ENCODE data around the gene PPARD.

DNA sequence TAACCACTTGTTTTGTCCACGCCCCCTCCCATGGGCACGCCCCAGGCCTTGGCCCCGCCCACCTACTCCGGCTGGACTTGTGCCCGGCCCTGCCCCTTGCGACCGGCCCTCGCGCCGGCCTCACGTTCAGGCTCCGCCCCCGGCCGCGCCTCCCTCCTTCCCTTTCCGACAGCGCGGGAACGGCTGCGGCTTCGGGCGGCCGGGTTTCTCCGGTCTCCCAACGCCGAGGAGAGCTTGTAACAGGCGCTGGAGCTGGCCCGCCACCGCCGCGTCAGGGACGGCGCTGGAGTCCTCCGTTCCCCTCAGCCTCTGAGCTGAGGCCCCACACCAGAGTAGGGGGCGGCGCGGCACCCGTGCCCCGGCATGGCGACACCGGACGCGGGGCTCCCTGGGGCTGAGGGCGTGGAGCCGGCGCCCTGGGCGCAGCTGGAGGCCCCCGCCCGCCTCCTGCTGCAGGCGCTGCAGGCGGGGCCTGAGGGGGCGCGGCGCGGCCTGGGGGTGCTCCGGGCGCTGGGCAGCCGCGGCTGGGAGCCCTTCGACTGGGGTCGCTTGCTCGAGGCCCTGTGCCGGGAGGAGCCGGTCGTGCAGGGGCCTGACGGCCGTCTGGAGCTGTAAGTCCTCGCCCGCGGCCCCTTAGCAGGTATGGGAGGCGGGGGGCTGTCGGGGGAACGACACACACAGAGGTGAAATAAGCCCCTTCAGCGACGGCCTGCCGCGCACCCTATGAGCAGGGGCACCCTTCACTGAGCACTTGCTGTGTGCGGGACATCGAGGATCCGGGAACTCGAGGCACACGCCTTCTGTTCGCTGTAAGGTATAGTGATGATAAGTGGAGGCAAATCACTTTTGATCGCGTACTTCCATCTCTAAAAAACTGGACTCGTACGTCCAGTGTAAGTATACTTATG is 110.1 kb downstream of the PPARD start, which contains the start of gene FANCE:
- TF ChIP-seq, protein P1, sequence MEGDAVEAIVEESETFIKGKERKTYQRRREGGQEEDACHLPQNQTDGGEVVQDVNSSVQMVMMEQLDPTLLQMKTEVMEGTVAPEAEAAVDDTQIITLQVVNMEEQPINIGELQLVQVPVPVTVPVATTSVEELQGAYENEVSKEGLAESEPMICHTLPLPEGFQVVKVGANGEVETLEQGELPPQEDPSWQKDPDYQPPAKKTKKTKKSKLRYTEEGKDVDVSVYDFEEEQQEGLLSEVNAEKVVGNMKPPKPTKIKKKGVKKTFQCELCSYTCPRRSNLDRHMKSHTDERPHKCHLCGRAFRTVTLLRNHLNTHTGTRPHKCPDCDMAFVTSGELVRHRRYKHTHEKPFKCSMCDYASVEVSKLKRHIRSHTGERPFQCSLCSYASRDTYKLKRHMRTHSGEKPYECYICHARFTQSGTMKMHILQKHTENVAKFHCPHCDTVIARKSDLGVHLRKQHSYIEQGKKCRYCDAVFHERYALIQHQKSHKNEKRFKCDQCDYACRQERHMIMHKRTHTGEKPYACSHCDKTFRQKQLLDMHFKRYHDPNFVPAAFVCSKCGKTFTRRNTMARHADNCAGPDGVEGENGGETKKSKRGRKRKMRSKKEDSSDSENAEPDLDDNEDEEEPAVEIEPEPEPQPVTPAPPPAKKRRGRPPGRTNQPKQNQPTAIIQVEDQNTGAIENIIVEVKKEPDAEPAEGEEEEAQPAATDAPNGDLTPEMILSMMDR (IDR thresholded peaks at IDR 0.05): no peak
- TF ChIP-seq POLR2A (IDR thresholded peaks at IDR 0.05): no peak

All from adrenal gland (tissue), 5 donors.